H1 (cell line): Measurements from ENCODE around the gene ECE2. TPM values are rescaled to one million over a fixed set of nuclear protein-coding genes. Genes with fewer than 3 reads are reported as not detected.

Experiments used
- CTCF ChIA-PET: fragments of 300-600 bp; sonication (Branson Sonifier 250); formaldehyde crosslinking; loops from one replicate; lab custom pipeline; 2021; ENCODE audit not compliant: partially characterized antibody; lab: Charles Lee
- POLR2A ChIA-PET: fragments of 300-600 bp; sonication (Branson Sonifier 250); formaldehyde crosslinking; loops from one replicate; lab custom pipeline; 2021; ENCODE audit warnings: inconsistent platforms; ENCODE audit not compliant: partially characterized antibody; lab: Charles Lee
- DNase-seq, 2 experiments: peaks; one replicate each; pipeline versions ENCODE4 v3.0.0 to v3.0.0-alpha.2; 2010 to 2022; ENCODE audit warnings: low spot score in 2 of 2, low read depth in 1 of 2, mixed read lengths in 1 of 2
- FAIRE-seq: peaks from 2 replicates; lab custom pipeline; 2011; peaks lifted over from hg19 to GRCh38; lab: Jason Lieb, UNC
- H2AFZ ChIP-seq: 2 replicates; pipeline ENCODE4 v1.8.1; 2012; ENCODE audit warnings: low read length, inconsistent platforms
- H2AK5ac ChIP-seq: 2 replicates; pipeline ENCODE4 v1.6.1; 2013; ENCODE audit warnings: low read depth, low read length
- H2BK120ac ChIP-seq: replicated peaks from 2 replicates; pipeline ENCODE3; 2013; ENCODE audit warnings: low read depth, low read length, inconsistent platforms
- H2BK12ac ChIP-seq: 2 replicates; pipeline ENCODE4 v1.6.1; 2013; ENCODE audit warnings: low read depth, low read length
- H2BK15ac ChIP-seq: 2 replicates; pipeline ENCODE4 v1.6.1; 2013; ENCODE audit warnings: low read length
- H2BK20ac ChIP-seq: 2 replicates; pipeline ENCODE4 v1.6.1; 2013; ENCODE audit warnings: low read length
- H2BK5ac ChIP-seq: 2 replicates; pipeline ENCODE4 v1.6.1; 2013; ENCODE audit warnings: low read depth, low read length
- H3K14ac ChIP-seq: 2 replicates; pipeline ENCODE4 v1.6.1; 2013; ENCODE audit warnings: inconsistent platforms; ENCODE audit not compliant: insufficient read length
- H3K18ac ChIP-seq: 2 replicates; pipeline ENCODE4 v1.6.1; 2013; ENCODE audit warnings: low read length; ENCODE audit errors: extremely low read depth
- H3K23ac ChIP-seq: 2 replicates; pipeline ENCODE4 v1.6.1; 2013; ENCODE audit warnings: inconsistent platforms; ENCODE audit not compliant: insufficient read length
- H3K23me2 ChIP-seq: 2 replicates; pipeline ENCODE4 v1.6.1; 2013; ENCODE audit warnings: low read depth, low read length
- H3K27ac ChIP-seq: 2 replicates; pipeline ENCODE4 v1.6.1; 2011; ENCODE audit warnings: low read depth, low read length, inconsistent platforms
- H3K27me3 ChIP-seq, 4 experiments: replicated peaks in 1 of 4; 1 replicate in 1 of 4; 2 replicates in 3 of 4; pipeline versions ENCODE4 v1.6.1 to v1.8.1; 2011 to 2013; ENCODE audit warnings: low read length in 3 of 4, mild to moderate bottlenecking in 3 of 4, inconsistent platforms in 2 of 4, mixed read lengths in 2 of 4, moderate library complexity in 1 of 4; ENCODE audit not compliant: control insufficient read depth in 3 of 4, insufficient read depth in 3 of 4; ENCODE audit errors: extremely low read depth in 1 of 4
- H3K36me3 ChIP-seq, 4 experiments: 2 replicates each; pipeline versions ENCODE4 v1.6.1 to v1.8.1; 2011 to 2013; ENCODE audit warnings: mild to moderate bottlenecking in 4 of 4, low read length in 3 of 4, moderate library complexity in 2 of 4, control low read depth in 1 of 4, inconsistent platforms in 1 of 4; ENCODE audit not compliant: insufficient read depth in 4 of 4, control insufficient read depth in 2 of 4
- H3K4ac ChIP-seq: replicated peaks from 2 replicates; pipeline ENCODE3; 2013; ENCODE audit warnings: low read length, low read depth, mixed read lengths, inconsistent platforms; ENCODE audit not compliant: insufficient read length
- H3K4me1 ChIP-seq, 4 experiments: replicated peaks in 1 of 4; 1 replicate in 1 of 4; 2 replicates in 3 of 4; pipeline versions ENCODE4 v1.6.1 to v1.8.1; 2011 to 2013; ENCODE audit warnings: low read length in 3 of 4, inconsistent platforms in 2 of 4, mixed read lengths in 1 of 4; ENCODE audit not compliant: insufficient read depth in 4 of 4, control insufficient read depth in 3 of 4
- H3K4me2 ChIP-seq, 2 experiments: 2 replicates each; pipeline versions ENCODE4 v1.6.1 to v1.8.1; 2011 to 2013; ENCODE audit warnings: low read depth in 2 of 2, low read length in 2 of 2, control low read depth in 1 of 2, inconsistent platforms in 1 of 2, mild to moderate bottlenecking in 1 of 2; ENCODE audit not compliant: insufficient read depth in 1 of 2
- H3K4me3 ChIP-seq, 4 experiments: fragments of 200-600, 300-600 bp in 1 of 4; sonication (generic), shearing (Covaris generic), sonication (Bioruptor Twin) in 1 of 4; 2 replicates each; pipeline versions ENCODE4 v1.5.1 to v1.8.1; 2011 to 2016; ENCODE audit warnings: low read length in 4 of 4, low read depth in 3 of 4, control low read depth in 2 of 4, inconsistent platforms in 2 of 4, mild to moderate bottlenecking in 2 of 4, mixed read lengths in 1 of 4, moderate library complexity in 1 of 4; ENCODE audit not compliant: insufficient read depth in 2 of 4; ENCODE audit errors: extremely low read depth in 1 of 4
- H3K56ac ChIP-seq: replicated peaks from 2 replicates; pipeline ENCODE3; 2013; ENCODE audit warnings: low read depth, mild to moderate bottlenecking, mixed read lengths, low read length, inconsistent platforms; ENCODE audit not compliant: insufficient read length
- H3K79me1 ChIP-seq: 2 replicates; pipeline ENCODE4 v1.6.1; 2013; ENCODE audit warnings: low read depth, low read length, control low read depth
- H3K79me2 ChIP-seq, 2 experiments: 2 replicates each; pipeline versions ENCODE4 v1.6.1 to v1.8.1; 2012 to 2013; ENCODE audit warnings: low read length in 2 of 2, mild to moderate bottlenecking in 2 of 2, inconsistent platforms in 1 of 2; ENCODE audit not compliant: insufficient read depth in 2 of 2, control insufficient read depth in 1 of 2
- H3K9ac ChIP-seq, 4 experiments: replicated peaks in 1 of 4; 1 replicate in 1 of 4; 2 replicates in 3 of 4; pipeline versions ENCODE4 v1.6.1 to v1.8.1; 2011 to 2013; ENCODE audit warnings: low read depth in 3 of 4, low read length in 3 of 4, control low read depth in 2 of 4, mild to moderate bottlenecking in 2 of 4, moderate library complexity in 2 of 4, inconsistent platforms in 1 of 4; ENCODE audit errors: extremely low read depth in 1 of 4
- H3K9me3 ChIP-seq, 2 experiments: 2 replicates each; pipeline versions ENCODE4 v1.6.1 to v1.8.1; 2012 to 2013; ENCODE audit warnings: mild to moderate bottlenecking in 2 of 2, moderate library complexity in 2 of 2, control low read depth in 1 of 2, inconsistent platforms in 1 of 2, low read depth in 1 of 2, low read length in 1 of 2, mixed read lengths in 1 of 2; ENCODE audit not compliant: insufficient read depth in 2 of 2
- H4K20me1 ChIP-seq, 2 experiments: replicated peaks in 1 of 2; 2 replicates each; pipeline versions ENCODE3 to v1.8.1; 2011 to 2013; ENCODE audit warnings: inconsistent platforms in 2 of 2, low read length in 2 of 2, mild to moderate bottlenecking in 1 of 2; ENCODE audit not compliant: insufficient read depth in 2 of 2, control insufficient read depth in 1 of 2
- H4K5ac ChIP-seq: 2 replicates; pipeline ENCODE4 v1.6.1; 2013; ENCODE audit warnings: low read length, low read depth, mixed read lengths, inconsistent platforms; ENCODE audit not compliant: insufficient read length
- H4K8ac ChIP-seq: 2 replicates; pipeline ENCODE4 v1.8.0; 2013; ENCODE audit warnings: mild to moderate bottlenecking, moderate library complexity, low read length, inconsistent platforms; ENCODE audit not compliant: insufficient read depth; ENCODE audit errors: extremely low read depth
- H4K91ac ChIP-seq: replicated peaks from 2 replicates; pipeline ENCODE3; 2013; ENCODE audit warnings: low read length, mixed read lengths, inconsistent platforms; ENCODE audit not compliant: insufficient read length
- ASH2L ChIP-seq: fragments of 200-600, 300-600 bp; sonication (generic); IDR thresholded peaks from one replicate; pipeline ENCODE4 v1.7.1; 2017; ENCODE audit warnings: low read length
- BCL11A ChIP-seq, 2 experiments: IDR thresholded peaks; one replicate each; pipeline ENCODE4 v1.6.1; 2011; ENCODE audit warnings: low read depth in 2 of 2, low read length in 2 of 2, mild to moderate bottlenecking in 2 of 2
- CBX8 ChIP-seq: fragments of 300-800, 300-1000 bp; sonication (generic); IDR thresholded peaks from 2 replicates; pipeline ENCODE4 v1.7.1; 2016; ENCODE audit warnings: low read depth, low read length, borderline replicate concordance
- GTF2F1 ChIP-seq: IDR thresholded peaks from 2 replicates; pipeline ENCODE4 v1.6.1; 2012; ENCODE audit warnings: low read depth, low read length, improper control_type of control experiment, borderline replicate concordance
- JUND ChIP-seq: IDR thresholded peaks from 2 replicates; pipeline ENCODE4 v1.6.1; 2011; ENCODE audit warnings: mild to moderate bottlenecking, improper control_type of control experiment, low read length
- KDM1A ChIP-seq: fragments of 200-600, 300-600 bp; sonication (generic); IDR thresholded peaks from 2 replicates; pipeline ENCODE4 v1.7.1; 2016; ENCODE audit warnings: mild to moderate bottlenecking, low read length, borderline replicate concordance
- KDM4A ChIP-seq: IDR thresholded peaks from one replicate; pipeline ENCODE4 v1.7.1; 2012; ENCODE audit warnings: low read depth, mild to moderate bottlenecking, moderate library complexity, low read length, inconsistent platforms; ENCODE audit not compliant: severe bottlenecking
- NANOG ChIP-seq: IDR thresholded peaks from 2 replicates; pipeline ENCODE4 v1.6.1; 2011; ENCODE audit warnings: low read length, low read depth, mild to moderate bottlenecking, inconsistent platforms; ENCODE audit not compliant: insufficient read depth, poor library complexity, severe bottlenecking
- PHF8 ChIP-seq: fragments of 200-600 bp; sonication (generic); conservative IDR thresholded peaks from 2 replicates; pipeline ENCODE4 v1.7.1; 2012; ENCODE audit warnings: low read depth, mild to moderate bottlenecking, inconsistent platforms, low read length, moderate library complexity
- RXRA ChIP-seq: IDR thresholded peaks from 2 replicates; pipeline ENCODE4 v1.6.1; 2011; ENCODE audit warnings: low read depth, mild to moderate bottlenecking, low read length, moderate library complexity; ENCODE audit not compliant: insufficient read depth
- SUZ12 ChIP-seq: fragments of 200-600 bp; sonication (generic); IDR thresholded peaks from 2 replicates; pipeline ENCODE4 v1.6.1; 2012; ENCODE audit warnings: mild to moderate bottlenecking, inconsistent platforms, low read length, moderate library complexity, mixed read lengths
- TAF7 ChIP-seq: optimal IDR thresholded peaks from 2 replicates; pipeline ENCODE3; 2011; ENCODE audit warnings: low read depth, mild to moderate bottlenecking, inconsistent platforms, low read length, moderate library complexity, borderline replicate concordance
- WGBS, 2 experiments: shearing (Covaris generic) in 1 of 2; methylation state at CpG; one replicate each; pipeline versions ENCODE4 v1.1.6 to v1.1.7; 2013 to 2015; ENCODE audit warnings: low lambda C conversion rate in 2 of 2, mixed read lengths in 2 of 2, inconsistent platforms in 1 of 2, low coverage in 1 of 2, missing lambda C conversion rate in 1 of 2; ENCODE audit not compliant: insufficient replicate concordance in 2 of 2, insufficient coverage in 1 of 2, insufficient read length in 1 of 2; ENCODE audit errors: extremely low coverage in 1 of 2, missing lambda C conversion rate in 1 of 2; 5-methylcytosine and 5-hydroxymethylcytosine counted together
- polyA plus RNA-seq, 7 experiments: library from polyadenylated mRNA; depleted of rRNA in 3 of 7; stranded (reverse) in 5 of 7; unstranded in 2 of 7; fragments of >200 nt in 5 of 7; fragments of 200-250 nt in 2 of 7; gene quantifications; 1 replicate in 5 of 7; 2 replicates in 1 of 7; 4 replicates in 1 of 7; pipeline versions ENCODE4 v1.2.1 to v1.2.3, GENCODE V29; 2011 to 2013; ENCODE audit warnings: missing spikeins in 2 of 7, mixed read lengths in 2 of 7
- total RNA-seq: library from RNA; stranded (reverse); fragmentation: NEBNext Ultra II Directional; extraction: Animal tissue kit (Norgen Biotek cat#: 25700); gene quantifications from 2 replicates; pipeline ENCODE4 v1.2.1, GENCODE V29; 2021

ECE2 gene
- total and polyA plus RNA-seq, 2 of the 8 experiments (the other 6 are each of a cell fraction or from before 2014, with no cell fraction given), result 0.44 to 0.86 TPM

- H3K23me2 ChIP-seq, result peaks cover 11% of the 10 kb centered on the region; the same call in 1 of the 2 replicates
- H3K27me3 ChIP-seq, result peaks cover 35 to 60% (median 53%) of the 10 kb centered on the region in 4 experiments
- CTCF ChIA-PET, result interaction anchor here (0.8 to 10.3 kb wide), 6 partner anchors 10 to 59 kb away, joined by 3 to 183 read pairs (median 4); partner anchors contain the start of genes CAMK2N2 and EEF1AKMT4
- no peak overlapping the region for H2BK12ac ChIP-seq
- no peak overlapping the region for H3K27ac ChIP-seq
- 4% methylated on average over 29 of the region's 61 CpGs; no CpG with 5 or more reads in 1 of the 2 experiments for WGBS, 2 experiments
- FAIRE-seq (no peak), DNase-seq (peak in 1 of 2 experiments; percentile 58)
- H3K23ac ChIP-seq, result no peak overlapping the region
- no peak overlapping the region for H2BK5ac ChIP-seq
- no peak overlapping the region for H2BK20ac ChIP-seq
- H3K79me1 ChIP-seq, result no peaks in the 10 kb centered on the region
- H3K79me2 ChIP-seq, result no peaks in the 10 kb centered on the region
- no peak overlapping the region for H2AK5ac ChIP-seq
- no peak overlapping the region for H4K8ac ChIP-seq
- H3K18ac ChIP-seq, result no peak overlapping the region; the same call in 1 of the 2 replicates
- POLR2A ChIA-PET, result interaction anchor here (0.5 to 2.5 kb wide), 10 partner anchors 10 to 89 kb away, joined by 3 to 10 read pairs (median 3); partner anchors contain the start of genes ABCF3 and EEF1AKMT4
- H3K56ac ChIP-seq, result no peak overlapping the region
- peaks cover 0 to 20% (median 4%) of the 10 kb centered on the region in 4 experiments; a peak in 5 of 7 replicates for H3K4me1 ChIP-seq
- no peak overlapping the region for H2BK120ac ChIP-seq
- no peak overlapping the region for H4K91ac ChIP-seq
- peak overlapping the region; percentile 16 to 59 (median 40) for H3K4me3 ChIP-seq
- H3K9ac ChIP-seq, result no peak overlapping the region
- H3K36me3 ChIP-seq, result peaks cover 0 to 8% (median 0%) of the 10 kb centered on the region in 4 experiments; a peak in 1 of 8 replicates
- H3K4ac ChIP-seq, result no peak overlapping the region
- H4K20me1 ChIP-seq, result peaks cover 4 to 7% of the 10 kb centered on the region in 2 experiments
- H3K4me2 ChIP-seq, result peak overlapping the region; percentile 61 to 96
- no peaks in the 10 kb centered on the region for H3K9me3 ChIP-seq
- no peak overlapping the region for H2BK15ac ChIP-seq
- no peak overlapping the region for H3K14ac ChIP-seq
- no peak overlapping the region for H4K5ac ChIP-seq
- no peak overlapping the region for H2AFZ ChIP-seq
- TF ChIP-seq PHF8 (no peak), KDM4A (peak; percentile 54), TAF7 (no peak), ASH2L (no peak), KDM1A (no peak), GTF2F1 (no peak), BCL11A (IDR thresholded peaks at IDR 0.05; ENCODE audit: low read depth in 2 of 2, low read length in 2 of 2) (no peak), SUZ12 (peak; percentile 86), RXRA (no peak), JUND (no peak), NANOG (no peak), CBX8 (no peak)
Observed at GRCh38 chr3:184230081-184230602, 45.7 kb upstream of the ECE2 start.
